SW 1271 (cell line): ENCODE data around the gene MYH7B.

Experiments
- DNase-seq, 2 experiments: peaks; one replicate each; lab custom pipeline; 2025; lab: John Stamatoyannopoulos, UW

MYH7B gene

DNA sequence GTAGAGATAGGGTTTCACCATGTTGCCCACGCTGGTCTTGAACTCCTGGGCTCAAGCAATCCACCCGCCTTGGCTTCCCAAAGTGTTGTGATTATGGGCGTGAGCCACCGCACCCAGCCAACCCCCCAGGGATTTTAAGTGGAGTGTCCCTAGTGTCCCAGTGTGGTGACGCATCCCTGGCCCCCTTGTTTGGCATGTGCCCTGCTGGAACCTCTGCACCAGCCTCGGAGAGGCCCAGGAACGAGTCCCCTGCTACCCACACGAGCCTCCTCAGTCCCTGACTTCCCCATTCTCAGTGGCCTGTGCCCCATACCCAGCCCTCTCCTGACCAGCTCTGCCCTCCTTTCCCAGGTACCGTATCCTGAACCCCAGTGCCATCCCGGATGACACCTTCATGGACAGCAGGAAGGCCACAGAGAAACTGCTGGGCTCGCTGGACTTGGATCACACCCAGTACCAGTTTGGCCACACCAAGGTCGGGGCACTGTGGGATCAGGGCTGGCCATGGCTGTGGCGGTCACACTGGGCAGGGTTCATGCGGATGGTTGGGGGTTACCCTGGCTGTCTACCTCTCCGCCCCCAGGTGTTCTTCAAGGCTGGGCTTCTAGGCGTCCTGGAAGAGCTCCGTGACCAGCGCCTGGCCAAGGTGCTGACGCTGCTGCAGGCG lies 37.2 kb downstream of the MYH7B start:
- DNase-seq = no peak

DNA sequence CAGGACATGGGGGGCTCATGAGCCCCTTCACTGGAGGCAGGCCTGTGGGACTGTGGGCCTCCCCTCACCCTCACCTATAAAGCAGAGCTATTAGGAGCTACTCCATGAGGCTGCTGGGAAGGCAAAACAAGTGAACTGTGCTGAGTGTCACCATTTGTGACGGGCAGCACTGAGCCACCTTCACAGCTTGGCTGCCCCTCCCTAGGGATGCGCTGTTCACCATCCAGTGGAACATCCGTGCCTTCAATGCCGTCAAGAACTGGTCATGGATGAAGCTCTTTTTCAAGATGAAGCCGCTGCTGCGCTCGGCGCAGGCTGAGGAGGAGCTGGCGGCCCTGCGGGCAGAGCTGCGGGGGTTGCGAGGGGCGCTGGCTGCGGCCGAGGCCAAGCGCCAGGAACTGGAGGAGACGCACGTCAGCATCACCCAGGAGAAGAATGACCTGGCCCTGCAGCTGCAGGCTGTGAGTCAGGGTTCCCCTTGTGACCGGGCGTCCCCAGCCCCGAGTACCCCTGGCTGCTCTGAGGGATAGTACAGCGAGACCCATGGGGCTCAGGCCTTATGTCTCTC lies 38.4 kb downstream of the MYH7B start:
- no peak for DNase-seq

DNA sequence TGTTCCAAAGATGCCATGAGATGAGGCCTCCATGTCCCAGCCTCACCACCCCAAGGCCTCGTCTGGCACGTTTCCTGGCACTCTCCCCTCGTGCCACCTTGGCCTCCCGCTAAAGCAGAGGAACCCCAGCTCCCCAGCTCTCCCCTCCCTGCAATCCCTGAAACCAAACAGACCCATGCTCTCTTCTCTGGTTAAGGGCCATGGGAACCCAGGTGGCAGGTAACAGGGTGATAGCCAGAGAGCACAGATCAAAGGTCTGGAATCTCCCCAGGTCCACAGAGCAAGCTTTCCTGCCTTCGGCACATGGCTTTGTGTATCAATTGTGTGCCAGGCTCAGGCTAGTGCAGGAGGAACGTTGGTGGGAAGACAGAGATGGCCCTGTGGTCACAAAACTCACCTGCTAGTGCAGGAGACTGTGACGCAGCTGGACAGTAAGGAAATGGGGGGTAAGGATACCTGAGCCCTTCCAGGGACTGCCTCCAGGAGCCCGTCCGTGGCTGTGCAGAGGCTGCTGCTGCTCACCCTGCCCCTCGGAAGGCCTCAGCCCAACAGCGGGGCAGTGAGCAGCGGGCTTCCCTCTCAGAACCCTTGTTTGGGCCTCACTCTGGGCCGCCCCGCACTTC lies 39.0 kb downstream of the MYH7B start:
- DNase-seq = no peak

DNA sequence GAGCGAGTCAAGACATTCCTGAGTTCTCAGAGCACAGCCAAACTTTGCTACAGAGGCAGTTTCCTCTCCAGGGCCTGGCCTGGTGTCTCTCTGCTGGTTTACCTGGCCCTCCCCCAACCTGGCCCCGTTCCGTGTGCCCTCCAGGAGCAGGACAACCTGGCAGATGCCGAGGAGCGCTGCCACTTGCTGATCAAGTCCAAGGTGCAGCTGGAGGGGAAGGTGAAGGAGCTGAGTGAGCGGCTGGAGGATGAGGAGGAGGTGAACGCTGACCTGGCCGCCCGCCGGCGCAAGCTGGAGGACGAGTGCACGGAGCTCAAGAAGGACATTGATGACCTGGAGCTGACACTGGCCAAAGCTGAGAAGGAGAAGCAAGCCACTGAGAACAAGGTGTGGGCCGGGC lies 39.5 kb downstream of the MYH7B start:
- DNase-seq = no peak

DNA sequence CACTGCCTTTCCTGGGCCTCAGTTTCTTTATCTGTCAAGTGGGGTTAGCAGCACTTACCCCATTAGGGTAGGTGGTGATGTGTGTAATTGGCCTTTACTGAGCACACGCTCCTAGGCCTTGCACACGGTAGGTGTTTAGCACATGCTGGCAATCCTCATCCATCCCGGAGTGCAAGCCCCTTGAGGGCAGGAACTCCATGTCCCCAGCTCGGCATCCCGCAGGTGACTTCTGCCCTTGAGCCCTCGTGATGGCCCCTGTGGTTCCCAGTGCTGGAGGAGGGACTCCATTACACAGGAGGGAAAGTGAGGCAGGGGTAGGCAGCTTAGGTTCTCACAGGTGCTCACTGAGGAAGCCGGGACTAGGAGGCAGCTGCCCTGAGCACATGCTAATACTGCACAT lies 40.0 kb downstream of the MYH7B start:
- DNase-seq = no peak

DNA sequence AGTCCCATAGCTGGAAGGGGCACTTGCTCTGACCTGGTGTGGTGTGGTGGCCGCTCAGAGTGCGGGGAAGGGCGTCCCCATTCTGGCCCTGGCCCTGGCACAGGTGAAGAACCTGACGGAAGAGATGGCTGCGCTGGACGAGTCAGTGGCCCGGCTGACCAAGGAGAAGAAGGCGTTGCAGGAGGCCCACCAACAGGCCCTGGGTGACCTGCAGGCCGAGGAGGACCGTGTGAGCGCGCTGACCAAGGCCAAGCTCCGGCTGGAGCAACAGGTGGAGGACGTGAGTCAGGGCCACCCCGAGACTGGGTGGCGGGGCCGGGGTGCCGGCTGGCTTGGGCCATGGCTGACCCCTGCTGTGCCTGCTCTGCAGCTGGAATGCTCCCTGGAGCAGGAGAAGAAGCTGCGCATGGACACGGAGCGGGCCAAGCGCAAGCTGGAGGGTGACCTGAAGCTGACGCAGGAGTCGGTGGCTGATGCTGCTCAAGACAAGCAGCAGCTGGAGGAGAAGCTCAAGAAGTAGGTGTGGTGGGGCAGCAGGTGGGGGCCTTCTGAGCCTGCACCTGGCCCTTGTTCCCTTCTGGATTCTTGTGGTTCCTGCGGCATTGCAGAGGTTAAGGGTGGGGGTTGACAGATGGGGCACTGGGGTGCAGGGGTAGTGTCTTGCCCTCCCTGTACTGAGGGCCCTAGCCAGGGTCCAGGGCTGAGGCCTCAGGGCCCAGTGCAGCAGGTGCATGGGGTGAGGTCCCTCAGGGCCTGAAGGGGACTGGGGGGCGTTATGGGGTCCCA lies 40.8 kb downstream of the MYH7B start:
- DNase-seq = no peak

DNA sequence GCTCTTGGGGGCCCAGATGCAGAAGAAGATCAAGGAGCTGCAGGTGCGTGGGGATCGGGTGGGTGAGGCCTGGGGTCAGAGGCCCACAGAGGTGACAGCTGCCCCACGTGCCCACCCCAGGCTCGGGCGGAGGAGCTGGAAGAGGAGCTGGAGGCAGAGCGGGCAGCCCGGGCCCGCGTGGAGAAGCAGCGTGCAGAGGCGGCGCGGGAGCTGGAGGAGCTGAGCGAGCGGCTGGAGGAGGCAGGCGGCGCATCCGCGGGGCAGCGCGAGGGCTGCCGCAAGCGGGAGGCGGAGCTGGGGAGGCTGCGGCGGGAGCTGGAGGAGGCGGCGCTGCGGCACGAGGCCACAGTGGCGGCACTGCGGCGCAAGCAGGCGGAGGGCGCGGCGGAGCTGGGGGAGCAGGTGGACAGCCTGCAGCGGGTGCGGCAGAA lies 41.5 kb downstream of the MYH7B start:
- DNase-seq = no peak

DNA sequence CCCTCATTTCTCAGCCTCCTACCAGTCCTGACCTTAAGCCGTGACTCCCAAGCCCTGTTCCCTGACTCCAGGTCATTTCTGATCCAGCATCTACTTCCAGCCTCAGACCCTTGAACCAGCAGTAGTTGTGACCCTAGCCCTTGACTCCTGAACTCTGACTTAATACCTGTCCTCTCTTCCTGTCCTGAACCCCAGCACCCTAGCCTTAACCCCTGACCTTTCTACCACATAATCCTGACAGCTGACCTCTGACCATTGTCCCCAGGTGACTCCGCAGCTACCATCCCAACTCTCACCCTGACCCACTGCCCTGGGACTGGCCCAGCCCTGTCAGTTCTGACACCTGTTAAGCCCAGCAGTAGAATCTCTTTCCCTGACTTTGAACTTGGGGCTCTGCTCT lies 42.1 kb downstream of the MYH7B start:
- no peak for DNase-seq

DNA sequence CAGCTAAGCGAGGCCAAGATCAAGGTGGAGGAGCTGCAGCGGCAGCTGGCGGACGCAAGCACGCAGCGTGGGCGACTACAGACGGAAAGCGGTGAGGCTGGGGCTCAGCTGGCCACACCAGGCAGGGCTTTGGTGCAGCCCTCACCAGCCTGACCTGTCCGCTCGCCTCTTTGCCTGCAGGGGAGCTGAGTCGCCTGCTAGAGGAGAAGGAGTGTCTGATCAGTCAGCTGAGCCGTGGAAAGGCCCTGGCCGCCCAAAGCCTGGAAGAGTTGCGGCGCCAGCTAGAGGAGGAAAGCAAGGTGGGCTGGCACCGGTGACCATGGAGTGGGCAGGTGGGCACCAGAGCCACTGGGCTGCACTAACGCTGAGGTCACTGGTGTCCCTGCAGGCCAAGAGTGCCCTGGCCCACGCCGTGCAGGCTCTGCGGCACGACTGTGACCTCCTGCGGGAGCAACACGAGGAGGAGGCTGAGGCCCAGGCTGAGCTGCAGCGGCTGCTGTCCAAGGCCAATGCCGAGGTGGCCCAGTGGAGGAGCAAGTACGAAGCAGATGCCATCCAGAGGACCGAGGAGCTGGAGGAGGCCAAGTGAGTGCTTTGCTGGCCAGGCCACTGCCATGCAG lies 42.8 kb downstream of the MYH7B start:
- DNase-seq = no peak

DNA sequence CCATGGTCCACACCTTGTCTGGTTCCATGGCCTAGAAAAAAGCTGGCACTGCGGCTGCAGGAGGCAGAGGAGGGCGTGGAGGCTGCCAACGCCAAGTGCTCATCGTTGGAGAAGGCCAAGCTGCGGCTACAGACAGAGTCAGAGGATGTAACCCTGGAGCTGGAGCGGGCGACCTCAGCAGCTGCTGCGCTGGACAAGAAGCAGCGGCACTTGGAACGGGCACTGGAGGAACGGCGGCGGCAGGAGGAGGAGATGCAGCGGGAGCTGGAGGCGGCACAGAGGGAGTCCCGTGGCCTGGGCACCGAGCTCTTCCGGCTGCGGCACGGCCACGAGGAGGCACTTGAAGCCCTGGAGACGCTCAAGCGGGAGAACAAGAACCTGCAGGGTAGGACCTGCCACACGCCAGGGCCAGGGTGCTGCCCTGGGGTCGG lies 43.4 kb downstream of the MYH7B start:
- no peak for DNase-seq

DNA sequence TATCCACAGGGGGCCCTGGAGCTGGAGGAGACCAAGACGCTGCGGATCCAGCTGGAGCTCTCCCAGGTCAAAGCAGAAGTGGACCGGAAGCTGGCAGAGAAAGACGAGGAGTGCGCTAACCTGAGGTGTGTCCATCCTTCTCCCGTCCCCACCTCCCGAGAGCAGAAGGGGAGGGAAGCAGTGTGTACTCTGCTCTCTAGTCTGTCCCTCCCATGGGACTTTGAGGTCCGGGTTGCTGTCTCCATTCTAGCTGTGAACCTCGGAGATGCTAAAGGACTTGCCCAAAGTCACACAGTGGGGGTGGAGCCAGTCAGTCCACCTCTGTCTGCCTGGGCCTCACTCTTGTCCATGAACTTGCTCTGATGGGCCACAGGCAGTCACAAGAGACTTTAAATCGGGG lies 44.1 kb downstream of the MYH7B start:
- DNase-seq = no peak

DNA sequence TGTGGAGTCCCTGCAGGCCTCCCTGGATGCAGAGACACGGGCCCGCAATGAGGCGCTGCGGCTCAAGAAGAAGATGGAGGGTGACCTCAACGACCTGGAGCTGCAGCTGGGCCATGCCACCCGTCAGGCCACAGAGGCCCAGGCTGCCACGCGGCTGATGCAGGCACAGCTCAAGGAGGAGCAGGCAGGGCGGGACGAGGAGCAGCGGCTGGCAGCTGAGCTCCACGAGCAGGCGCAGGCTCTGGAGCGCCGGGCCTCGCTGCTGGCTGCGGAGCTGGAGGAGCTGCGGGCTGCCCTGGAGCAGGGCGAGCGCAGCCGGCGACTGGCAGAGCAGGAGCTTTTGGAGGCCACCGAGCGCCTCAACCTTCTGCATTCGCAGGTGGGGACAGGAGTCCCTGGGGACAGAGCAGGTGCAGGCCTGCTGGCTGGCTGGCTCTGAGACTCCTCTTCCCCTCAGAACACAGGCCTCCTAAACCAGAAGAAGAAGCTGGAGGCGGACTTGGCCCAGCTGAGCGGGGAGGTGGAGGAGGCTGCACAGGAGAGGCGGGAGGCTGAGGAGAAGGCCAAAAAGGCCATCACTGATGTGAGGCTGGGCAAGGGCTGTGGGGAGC lies 44.7 kb downstream of the MYH7B start:
- DNase-seq = no peak

DNA sequence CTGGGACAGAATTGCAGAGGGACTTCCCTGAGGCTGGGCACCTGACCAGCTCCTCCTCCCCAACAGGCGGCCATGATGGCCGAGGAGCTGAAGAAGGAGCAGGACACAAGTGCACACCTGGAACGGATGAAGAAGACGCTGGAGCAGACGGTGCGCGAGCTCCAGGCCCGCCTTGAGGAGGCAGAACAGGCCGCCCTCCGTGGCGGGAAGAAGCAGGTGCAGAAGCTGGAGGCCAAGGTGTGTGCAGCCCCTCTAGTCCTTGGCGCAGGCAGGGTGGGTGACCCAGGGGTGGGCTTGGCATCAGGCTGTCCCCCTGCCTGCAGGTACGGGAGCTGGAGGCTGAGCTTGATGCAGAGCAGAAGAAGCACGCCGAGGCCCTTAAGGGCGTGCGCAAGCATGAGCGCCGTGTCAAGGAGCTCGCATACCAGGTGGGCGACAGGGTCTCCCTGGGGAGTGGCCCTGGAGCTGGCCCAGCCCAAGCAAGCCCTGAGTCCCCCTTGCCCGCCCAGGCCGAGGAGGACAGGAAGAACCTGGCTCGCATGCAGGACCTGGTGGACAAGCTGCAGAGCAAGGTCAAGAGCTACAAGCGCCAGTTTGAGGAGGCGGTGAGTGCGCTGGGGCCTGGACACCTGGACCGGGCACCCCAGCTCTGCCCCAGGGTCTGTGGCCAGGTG lies 45.4 kb downstream of the MYH7B start:
- no peak for DNase-seq

DNA sequence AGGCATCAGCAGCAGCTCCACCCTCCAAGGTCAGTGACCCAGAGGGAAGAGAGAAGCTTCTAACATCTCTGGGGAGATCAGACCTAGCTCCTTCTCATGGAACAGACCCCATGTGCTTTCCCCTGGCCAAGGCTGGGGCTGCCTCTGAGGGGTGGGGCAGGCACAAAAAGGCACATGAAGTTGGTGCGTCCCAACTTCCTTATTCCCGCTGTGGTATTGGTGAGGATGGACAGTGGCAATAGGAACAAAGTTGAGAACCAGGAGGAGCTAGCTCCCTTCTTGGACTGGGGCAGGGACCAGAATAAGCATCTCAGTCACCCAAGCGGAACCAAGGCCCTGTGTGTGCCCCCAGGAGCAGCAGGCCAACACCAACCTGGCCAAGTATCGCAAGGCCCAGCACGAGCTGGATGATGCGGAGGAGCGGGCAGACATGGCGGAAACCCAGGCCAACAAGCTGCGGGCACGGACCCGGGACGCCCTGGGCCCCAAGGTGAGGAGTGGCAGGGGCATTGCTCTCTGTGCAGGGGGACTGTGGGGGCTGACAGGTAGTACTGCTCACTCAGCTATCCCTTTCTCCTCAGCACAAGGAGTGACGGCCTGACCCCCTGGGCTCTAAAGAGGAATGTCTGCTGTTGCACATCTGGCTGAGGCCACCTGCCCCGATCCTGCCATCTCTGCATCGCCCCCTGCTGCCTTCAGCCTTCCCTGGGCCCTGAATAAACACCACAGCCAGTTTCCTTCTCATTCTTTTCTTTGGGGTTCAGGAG lies 46.1 kb downstream of the MYH7B start:
- DNase-seq = no peak

DNA sequence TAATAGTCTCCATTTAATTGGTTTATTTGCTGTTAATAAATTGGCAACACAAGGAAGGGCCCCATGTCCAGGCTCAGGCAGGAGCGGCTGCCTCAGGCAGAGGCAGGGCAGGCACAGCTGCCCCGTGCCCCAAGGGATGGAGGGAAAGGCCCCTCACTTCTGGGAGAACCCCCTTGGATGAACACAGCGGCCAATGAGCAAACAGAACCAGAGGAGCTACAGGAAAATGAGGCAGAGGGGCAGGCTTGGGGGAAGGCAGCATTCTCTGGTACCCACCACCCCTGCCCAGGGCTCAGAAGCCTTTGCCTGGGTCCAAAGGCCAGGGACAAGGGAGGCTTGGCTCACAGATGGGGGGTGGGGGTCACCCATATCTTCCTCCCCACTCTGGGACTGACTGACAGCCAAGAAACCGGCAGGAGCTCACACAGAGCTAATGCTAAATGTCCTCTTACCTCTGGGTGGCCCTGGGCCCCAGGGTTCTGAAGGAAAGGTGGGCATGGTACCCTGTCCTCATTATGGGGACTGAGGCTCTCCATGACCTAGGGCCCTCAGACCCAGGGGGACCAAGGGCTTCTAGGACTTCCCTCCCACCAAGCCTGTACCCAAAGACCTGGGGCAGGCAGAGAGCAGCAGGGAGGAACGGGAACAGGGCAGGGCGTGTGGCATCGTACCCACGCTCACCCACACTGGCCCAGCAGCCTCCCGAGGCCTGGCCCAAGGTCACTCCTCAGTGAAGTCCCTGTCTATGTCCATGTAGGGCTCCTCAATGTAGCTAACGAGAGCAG lies 47.0 kb downstream of the MYH7B start:
- no peak for DNase-seq

DNA sequence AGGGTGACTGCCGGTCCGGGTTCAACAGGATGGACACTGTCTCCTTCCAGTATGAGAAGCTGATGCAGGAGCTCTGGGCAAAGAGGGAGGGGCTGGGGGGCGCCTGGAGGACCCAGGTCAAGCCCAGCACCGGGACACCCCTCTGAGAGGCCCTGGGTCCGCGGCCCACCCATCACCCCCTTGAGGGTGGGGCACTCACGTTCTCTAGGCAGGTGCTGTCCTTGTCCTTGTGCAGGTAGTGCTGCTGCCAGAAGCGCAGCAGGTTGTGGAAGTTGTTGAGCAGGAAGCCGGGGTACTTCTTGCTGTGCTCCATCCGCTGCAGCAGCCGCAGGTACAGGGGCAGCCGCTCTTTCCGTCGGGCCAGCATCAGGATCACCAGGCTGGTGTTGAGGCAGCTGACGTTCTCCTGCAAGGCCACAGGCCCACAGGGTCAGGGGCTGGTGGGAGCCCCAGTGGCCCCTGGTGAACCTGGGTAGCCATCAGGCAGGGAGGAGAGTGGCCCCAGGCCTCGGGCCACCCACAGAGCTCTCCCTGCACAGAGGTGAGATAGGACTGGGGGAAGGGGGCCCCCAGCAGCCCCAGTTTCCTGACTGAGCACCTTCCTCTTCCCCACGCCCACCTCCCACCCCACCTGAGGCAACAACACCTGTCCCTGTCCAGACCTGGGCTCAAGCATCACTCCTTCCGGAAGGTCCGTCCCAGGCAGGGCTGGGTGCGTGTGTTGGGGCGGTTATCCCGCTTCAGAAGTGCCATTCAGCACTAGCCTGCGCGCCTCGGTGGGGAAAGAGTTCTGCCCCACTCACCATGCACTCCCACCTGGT lies 47.8 kb downstream of the MYH7B start:
- no peak for DNase-seq

DNA sequence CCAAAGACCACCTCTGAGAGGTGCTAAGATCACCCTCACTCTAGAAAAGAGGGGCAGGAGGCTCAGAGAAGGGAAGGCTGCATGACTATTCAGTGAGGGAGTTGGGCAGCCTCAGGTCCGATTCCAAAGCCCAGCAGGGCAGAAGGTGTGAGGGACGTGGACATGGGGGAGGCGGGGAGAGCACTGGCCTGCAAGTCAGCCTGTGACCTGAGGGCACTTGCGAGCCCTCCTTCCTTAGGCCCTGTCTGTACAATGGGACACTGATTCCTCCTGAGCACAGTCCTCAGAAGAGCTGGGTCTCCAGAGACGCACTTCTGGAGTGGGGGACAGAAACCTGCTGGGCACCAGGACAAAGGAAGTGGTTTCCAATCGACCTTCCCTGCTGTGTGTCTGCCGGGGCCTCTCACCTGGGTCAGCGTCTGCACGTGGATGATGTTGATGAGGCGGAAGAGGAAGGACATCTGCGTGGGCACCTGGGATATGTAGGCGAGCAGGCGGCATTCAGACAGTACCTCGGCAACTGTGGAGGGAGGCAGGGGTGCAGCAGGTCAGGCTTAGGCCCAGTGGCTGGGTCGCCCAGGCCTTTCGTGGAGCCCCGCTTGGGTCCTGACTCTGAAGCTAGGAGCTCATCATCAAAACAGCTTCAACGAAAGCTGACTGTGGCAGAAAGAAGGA lies 48.5 kb downstream of the MYH7B start:
- DNase-seq = no peak

DNA sequence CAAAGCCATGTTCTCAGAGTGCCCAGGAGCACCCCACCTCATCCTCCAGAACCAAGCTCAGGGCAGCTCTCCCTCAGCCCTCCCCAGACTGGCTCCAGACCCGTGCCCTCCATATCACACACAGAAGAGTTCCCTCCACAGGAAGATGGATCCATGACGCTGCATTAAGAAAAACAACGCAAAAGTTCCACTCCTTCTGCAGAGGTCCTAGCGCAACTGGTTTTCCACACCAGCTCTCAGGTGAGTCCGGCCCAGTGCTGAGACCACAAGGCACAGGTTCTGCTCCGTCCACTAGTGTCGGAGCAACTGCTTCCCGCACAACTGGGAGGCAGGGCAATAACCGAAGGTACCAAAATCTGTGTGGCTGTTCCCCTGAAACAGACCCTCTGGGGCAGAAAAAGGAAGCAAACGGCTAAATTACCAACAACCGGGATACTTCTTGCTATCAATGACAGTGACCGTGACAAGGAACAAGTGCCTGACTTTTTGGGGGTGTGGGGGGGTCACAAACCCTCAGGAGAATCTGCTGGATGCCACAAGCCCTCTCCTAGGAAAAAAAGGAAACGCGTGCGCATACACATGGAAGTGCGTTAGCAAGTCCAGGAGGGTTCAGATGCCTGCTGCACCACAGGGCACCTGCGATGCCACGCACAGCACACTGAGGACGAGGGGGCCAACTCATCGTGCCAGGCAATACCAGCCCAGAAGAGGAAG lies 49.2 kb downstream of the MYH7B start:
- DNase-seq = no peak
